ENCODE results near the gene AHCYL1. TPM values are rescaled to one million over a fixed set of nuclear protein-coding genes. Genes with fewer than 3 reads are reported as not detected.

Gene AHCYL1
- total and polyA plus RNA-seq, 4 donors, result 24.9 to 40.7 (median 30.3) TPM

GRCh38 chr1:110003747-110004428 is 19.3 kb downstream of the AHCYL1 start:
- Histone ChIP-seq H3K36me3 (ENCODE audit: control insufficient read depth in 4 of 4, insufficient read depth in 3 of 4, low read depth in 1 of 4, low read length in 3 of 4) (no peaks in the 10 kb centered on the region), H3K9ac (ENCODE audit: low read depth in 1 of 2, low read length in 2 of 2) (no peak overlapping the region), H3K9me3 (ENCODE audit: control insufficient read depth in 4 of 4, low read length in 3 of 4) (no peaks in the 10 kb centered on the region), H3K4me1 (ENCODE audit: control insufficient read depth in 4 of 4, insufficient read depth in 4 of 4, low read length in 3 of 4) (peaks cover 2 to 52% (median 31%) of the 10 kb centered on the region in 4 donors), H3K4me3 (ENCODE audit: low read depth in 1 of 3, low read length in 3 of 3) (peak overlapping the region in 1 of 3 donors; percentile 19), H3K27ac (ENCODE audit: low read depth in 1 of 2, low read length in 2 of 2) (peak overlapping the region; percentile 42 to 57), H3K27me3 (ENCODE audit: control insufficient read depth in 4 of 4, insufficient read depth in 4 of 4, low read length in 3 of 4) (no peaks in the 10 kb centered on the region)
- no peak for DNase-seq (ENCODE audit: low spot score)
- no peak for TF ChIP-seq GABPA (IDR thresholded peaks at IDR 0.05 in 1 of 2, conservative IDR thresholded peaks at IDR 0.05 in 1 of 2)
- TF ChIP-seq YY1 (IDR thresholded peaks at IDR 0.05), result peak; percentile 39
- peak; percentile 63 for TF ChIP-seq JUND (IDR thresholded peaks at IDR 0.05)
- no peak for TF ChIP-seq TAF1 (conservative IDR thresholded peaks at IDR 0.05)
- TF ChIP-seq, protein P1, sequence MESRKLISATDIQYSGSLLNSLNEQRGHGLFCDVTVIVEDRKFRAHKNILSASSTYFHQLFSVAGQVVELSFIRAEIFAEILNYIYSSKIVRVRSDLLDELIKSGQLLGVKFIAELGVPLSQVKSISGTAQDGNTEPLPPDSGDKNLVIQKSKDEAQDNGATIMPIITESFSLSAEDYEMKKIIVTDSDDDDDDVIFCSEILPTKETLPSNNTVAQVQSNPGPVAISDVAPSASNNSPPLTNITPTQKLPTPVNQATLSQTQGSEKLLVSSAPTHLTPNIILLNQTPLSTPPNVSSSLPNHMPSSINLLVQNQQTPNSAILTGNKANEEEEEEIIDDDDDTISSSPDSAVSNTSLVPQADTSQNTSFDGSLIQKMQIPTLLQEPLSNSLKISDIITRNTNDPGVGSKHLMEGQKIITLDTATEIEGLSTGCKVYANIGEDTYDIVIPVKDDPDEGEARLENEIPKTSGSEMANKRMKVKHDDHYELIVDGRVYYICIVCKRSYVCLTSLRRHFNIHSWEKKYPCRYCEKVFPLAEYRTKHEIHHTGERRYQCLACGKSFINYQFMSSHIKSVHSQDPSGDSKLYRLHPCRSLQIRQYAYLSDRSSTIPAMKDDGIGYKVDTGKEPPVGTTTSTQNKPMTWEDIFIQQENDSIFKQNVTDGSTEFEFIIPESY (IDR thresholded peaks at IDR 0.05), result no peak
- TF ChIP-seq, protein P2, sequence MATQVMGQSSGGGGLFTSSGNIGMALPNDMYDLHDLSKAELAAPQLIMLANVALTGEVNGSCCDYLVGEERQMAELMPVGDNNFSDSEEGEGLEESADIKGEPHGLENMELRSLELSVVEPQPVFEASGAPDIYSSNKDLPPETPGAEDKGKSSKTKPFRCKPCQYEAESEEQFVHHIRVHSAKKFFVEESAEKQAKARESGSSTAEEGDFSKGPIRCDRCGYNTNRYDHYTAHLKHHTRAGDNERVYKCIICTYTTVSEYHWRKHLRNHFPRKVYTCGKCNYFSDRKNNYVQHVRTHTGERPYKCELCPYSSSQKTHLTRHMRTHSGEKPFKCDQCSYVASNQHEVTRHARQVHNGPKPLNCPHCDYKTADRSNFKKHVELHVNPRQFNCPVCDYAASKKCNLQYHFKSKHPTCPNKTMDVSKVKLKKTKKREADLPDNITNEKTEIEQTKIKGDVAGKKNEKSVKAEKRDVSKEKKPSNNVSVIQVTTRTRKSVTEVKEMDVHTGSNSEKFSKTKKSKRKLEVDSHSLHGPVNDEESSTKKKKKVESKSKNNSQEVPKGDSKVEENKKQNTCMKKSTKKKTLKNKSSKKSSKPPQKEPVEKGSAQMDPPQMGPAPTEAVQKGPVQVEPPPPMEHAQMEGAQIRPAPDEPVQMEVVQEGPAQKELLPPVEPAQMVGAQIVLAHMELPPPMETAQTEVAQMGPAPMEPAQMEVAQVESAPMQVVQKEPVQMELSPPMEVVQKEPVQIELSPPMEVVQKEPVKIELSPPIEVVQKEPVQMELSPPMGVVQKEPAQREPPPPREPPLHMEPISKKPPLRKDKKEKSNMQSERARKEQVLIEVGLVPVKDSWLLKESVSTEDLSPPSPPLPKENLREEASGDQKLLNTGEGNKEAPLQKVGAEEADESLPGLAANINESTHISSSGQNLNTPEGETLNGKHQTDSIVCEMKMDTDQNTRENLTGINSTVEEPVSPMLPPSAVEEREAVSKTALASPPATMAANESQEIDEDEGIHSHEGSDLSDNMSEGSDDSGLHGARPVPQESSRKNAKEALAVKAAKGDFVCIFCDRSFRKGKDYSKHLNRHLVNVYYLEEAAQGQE (IDR thresholded peaks at IDR 0.05), result no peak
- peak in 1 of 2 donors; percentile 7 for TF ChIP-seq RAD21 (IDR thresholded peaks at IDR 0.05)
- TF ChIP-seq EGR1 (IDR thresholded peaks at IDR 0.05; ENCODE audit: low read depth in 2 of 2), result no peak
- TF ChIP-seq FOXA2 (IDR thresholded peaks at IDR 0.05), result no peak
- TF ChIP-seq HNF4A (conservative IDR thresholded peaks at IDR 0.05), result peak in 1 of 2 donors; percentile 42
- TF ChIP-seq FOXA1 (IDR thresholded peaks at IDR 0.05), result no peak
- TF ChIP-seq NR2F2 (IDR thresholded peaks at IDR 0.05), result peak; percentile 33
- TF ChIP-seq HNF4G (IDR thresholded peaks at IDR 0.05), result no peak
- TF ChIP-seq RXRA (IDR thresholded peaks at IDR 0.05), result peak; percentile 24 to 43
- TF ChIP-seq CTCF (IDR thresholded peaks at IDR 0.05; ENCODE audit: low read depth, low read length, missing input control), result no peak
- peak; percentile 6 for TF ChIP-seq SP1 (IDR thresholded peaks at IDR 0.05)
- TF ChIP-seq ATF3 (IDR thresholded peaks at IDR 0.05), result peak; percentile 54
- TF ChIP-seq MAX (IDR thresholded peaks at IDR 0.05), result peak; percentile 31
- 26% methylated on average over 8 of the region's 8 CpGs for WGBS
